ENCODE measurements around the gene DHX58.

- TF ChIP-seq CTCF (IDR thresholded peaks at IDR 0.05) (no peak), POLR2A (IDR thresholded peaks at IDR 0.05) (no peak)
These were observed 35.5 kb downstream of the DHX58 start for GRCh38 chr17:42076797-42077559.
